Dermis microvascular lymphatic vessel endothelial cell (primary cell): ENCODE data around the gene ARMC2. TPM values are rescaled to one million over a fixed set of nuclear protein-coding genes. Genes with fewer than 3 reads are reported as not detected.
"Not testable (repeated sequence)": the region's sequence is repeated elsewhere in the genome, so short reads cannot be mapped to it uniquely, and the experiment has no call there.

Experiments
- DNase-seq, 2 donors: peaks; one replicate each; pipeline versions ENCODE4 v3.0.0 to v3.0.0-alpha.2; 2010; ENCODE audit warnings: low read depth in 2 of 2
- total RNA-seq: library from RNA; depleted of rRNA; stranded (reverse); fragments of >200 nt; gene quantifications from 2 replicates; pipeline ENCODE4 v1.2.1, GENCODE V29; 2014

The ARMC2 gene, protein sequence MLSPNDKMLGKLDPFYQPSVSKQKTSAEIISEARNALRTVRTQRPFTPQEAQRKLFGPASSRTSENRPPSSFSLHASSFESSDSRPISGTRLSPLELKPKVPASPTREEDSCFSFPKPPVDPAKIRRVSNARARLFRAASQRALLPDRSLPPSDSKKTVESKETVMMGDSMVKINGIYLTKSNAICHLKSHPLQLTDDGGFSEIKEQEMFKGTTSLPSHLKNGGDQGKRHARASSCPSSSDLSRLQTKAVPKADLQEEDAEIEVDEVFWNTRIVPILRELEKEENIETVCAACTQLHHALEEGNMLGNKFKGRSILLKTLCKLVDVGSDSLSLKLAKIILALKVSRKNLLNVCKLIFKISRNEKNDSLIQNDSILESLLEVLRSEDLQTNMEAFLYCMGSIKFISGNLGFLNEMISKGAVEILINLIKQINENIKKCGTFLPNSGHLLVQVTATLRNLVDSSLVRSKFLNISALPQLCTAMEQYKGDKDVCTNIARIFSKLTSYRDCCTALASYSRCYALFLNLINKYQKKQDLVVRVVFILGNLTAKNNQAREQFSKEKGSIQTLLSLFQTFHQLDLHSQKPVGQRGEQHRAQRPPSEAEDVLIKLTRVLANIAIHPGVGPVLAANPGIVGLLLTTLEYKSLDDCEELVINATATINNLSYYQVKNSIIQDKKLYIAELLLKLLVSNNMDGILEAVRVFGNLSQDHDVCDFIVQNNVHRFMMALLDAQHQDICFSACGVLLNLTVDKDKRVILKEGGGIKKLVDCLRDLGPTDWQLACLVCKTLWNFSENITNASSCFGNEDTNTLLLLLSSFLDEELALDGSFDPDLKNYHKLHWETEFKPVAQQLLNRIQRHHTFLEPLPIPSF
- 0.51 and 0.64 TPM in 2 replicates for total RNA-seq

DNA sequence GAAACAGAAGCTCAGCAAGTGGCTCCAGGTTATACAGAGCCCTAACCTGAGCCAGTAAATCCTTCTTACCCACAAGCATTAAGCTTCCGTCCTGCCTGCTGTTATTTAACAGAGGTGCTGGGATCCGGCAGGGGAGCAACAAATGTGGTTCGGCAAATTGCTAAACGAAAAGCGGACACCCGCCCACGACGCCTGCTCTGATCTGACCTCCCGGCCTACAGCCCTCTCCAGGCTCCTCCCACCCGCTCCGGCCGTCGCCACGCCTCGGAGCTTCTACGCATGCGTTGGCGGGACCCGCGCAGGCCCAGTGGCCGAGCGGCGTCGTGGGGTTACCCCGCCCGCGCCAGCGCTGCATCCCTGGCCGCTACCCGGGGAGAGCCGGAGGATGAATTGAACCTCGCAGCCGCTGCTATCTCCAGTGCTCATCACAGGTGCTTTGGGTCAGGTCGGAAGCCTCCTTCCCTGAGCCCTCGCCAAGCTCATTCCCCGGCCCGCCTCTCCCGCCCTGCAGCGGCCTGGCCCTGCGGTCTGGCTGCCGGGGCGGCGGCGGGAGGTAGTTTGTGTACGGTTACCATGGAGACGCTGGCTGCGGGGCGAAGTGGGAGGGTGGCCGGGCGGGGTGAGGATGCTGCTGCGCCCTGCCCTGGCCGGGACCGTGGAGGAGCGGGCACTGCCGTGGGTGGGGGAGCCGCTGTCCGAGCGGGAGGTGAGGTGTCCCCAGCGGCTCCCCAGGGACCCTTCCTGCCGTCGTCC, at the start of gene ARMC2:
ARMC2 (plus strand) TSS at position 307 of the 753 bp plus-strand sequence. CDS start 5,846 bp downstream, outside the sequence.
- peak; percentile 62 to 81 for DNase-seq

DNA sequence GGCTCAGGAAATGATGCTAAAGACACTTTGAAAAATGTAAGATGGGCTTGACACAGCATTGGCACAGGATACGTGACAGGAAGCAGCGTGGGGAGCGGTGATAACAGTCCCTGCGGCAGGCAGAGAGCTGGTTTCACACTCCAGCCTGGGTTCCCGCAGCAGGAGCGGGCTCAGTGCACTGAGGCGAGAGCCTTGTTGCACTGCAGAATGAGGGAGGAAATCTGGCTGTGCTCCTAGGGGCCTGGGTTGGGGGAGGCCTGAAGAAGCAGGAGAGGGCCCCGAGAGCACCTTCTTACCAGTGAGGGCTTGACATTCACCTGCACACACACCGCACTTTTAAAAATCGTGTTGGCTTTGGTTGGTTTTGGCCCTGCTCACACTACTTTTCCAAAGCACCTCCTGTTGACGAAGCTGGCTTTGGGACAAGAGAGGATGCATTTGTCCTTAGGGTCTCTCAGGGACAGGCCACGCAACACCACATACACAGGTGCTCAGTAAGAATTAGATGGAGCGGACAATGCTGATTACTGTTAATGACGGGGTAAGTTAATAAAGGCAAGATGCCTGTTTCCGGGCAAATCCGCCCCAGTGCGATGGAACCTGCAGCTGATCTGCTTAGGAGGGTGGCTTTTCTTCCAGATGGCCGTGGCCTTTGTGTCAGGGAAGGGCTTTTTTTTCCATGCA, 49.4 kb upstream of the ARMC2 start:
- peak; percentile 59 to 77 for DNase-seq

DNA sequence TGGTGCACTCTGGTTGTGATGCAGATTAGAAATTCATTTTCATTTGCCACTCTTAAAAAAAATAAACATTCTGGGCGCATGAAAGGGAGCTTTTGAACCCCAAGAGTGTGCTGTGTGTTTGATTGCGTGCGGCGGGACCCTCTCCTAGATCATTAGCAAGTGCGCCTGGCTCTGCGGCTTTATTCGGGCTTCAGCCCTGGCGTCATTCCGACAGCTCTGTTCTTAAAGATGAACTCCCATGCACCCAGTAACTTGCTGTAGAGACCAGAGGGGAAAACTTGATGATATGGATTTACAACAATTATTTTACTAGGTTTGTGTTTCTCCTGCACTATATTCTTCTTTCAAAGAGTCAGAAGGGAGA, 48.9 kb upstream of the ARMC2 start:
- no peak for DNase-seq

DNA sequence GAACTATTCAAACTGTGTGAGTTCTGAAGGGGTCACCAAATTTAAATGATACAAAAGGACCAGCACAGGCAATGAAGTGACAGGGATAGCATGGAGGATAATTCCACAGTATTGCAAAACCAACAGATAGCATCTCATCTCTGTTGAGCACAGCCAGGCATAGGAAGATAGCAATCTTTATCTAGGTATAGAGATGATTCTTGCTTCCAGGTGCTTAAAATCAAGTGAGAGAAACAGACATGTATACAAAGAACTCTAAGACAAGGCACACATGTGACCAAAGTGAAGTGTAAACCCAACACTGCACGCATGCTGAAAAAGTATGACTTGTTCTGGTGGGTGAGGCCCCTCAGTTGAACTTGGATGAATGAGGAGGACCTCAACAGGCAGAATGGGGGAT, 48.4 kb upstream of the ARMC2 start:
- DNase-seq, result no peak

DNA sequence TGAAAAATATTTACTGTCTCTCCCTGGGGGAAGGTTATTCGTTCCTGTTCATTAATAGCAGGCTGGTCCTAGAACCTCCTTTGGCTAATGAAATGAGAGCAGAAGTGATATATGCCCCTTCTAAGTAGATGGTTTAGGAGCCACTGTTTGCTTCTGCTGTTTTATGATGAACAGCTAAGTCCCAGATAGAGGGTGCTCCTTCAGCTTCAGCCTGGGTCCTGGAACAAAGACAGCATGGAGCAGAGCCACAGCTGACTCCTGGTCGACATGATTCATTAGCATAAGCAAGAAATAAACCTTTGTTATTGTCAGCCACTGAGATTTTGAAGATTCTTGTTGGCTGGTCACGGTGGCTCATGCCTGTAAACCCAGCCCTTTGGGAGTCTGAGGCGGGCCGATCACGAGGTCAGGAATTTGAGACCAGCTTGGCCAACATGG, 47.8 kb upstream of the ARMC2 start:
- DNase-seq, result no peak

DNA sequence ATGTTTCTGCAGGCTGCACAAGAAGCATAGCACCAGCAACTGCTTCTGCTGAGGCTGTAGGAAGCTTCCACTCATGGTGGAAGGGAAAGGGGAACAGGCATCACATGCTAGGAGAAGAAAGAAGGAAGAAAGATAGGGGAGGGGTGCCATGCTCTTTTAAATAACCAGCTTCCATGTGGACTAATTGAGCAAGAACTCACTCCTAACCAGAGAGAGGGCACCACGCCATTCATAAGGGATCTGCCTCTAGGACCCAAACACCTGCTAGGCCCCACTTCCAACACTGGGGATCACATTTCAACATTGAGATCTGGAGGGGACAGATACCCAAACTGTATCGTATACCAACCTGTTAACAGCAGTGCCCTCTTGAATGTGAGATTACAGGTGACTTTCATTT, 46.9 kb upstream of the ARMC2 start:
- DNase-seq, result no peak

DNA sequence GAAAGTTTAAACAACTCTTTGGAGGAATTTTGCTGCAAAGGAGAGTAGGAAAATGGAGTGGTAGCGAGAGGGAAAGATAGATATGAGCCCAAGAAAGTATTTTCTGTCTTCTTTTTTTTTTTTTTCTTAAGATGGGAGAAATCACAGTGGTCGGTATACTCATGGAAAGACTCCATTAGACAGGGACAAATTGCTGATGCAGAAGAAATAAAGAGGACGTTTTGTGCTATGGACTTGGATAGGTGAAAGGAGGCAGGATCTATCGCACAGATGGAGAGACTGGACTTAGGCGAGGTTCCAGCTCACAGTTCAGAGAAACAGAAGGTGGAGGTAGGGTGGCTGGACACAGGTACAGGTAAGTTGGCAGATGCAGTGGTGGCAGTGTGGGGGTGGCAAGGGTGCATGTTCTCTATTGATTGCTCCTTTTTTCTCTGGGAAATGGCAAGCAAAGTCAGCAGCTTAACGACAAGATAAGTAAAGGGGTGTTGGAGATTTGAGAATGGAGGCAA, 44.2 kb upstream of the ARMC2 start:
- DNase-seq, result no peak

DNA sequence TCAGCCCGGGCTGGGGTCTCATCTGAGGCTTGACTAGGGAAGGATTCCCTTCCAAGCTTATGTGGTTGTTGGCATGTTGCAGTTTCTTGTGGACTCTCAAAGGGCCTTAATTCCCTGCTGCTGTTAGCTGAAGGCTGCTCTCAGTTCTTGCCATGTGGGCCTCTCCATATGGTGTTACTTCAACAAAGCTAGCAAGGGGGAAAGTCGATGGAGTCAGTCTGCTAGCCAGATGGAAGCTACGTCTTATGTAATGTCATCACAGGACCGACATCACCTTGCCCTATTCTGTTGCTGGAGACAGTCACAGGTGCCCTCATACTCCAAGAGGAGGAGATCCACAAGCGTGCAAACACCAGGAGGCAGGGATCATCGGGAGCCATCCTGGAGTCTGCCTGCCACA, 43.3 kb upstream of the ARMC2 start:
- no peak for DNase-seq

DNA sequence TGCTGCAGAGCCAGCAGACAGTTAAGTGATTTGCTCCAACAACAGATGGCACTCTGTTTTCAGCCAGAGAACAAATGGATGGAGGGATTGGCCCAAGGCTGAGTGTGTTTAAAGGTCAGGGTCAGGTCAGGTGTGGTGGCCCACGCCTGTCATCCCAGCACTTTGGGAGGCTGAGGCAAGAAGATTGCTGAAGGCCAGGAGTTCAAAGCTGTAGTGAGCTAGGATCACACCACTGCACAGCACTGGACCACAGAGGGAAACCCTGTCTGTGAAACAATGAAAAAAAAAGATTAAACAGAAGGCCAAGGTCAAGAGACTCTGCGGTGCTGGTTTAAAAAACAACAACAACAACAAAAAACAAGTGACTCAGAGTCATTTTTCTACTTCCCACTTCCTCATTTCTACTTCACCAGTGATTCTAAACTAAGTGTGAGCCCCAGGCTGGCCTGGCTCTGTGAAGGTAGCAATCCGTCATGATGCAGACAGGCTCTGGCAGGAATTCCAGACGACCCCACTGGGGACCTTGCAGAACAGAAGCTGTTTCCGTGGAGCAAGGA, 42.5 kb upstream of the ARMC2 start:
- DNase-seq, result no peak

DNA sequence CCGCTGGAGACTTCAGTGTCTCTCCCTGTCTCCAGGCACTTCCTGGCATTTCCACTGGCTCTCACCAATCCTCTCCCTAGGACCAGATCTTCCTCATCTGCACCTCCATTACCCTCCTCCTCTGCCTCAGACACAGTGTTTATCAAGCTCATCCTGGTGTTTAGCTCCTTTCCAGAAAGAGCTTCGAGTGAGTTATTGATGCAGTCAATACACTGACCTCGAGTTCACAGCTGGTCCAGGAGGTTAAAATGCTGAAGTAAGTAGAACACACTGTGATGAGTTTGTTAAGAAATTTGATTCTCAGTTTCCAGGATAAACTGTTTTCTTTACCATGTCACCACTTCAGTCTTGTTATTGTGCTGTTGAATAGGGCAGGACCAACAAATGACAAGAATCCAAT, 42.1 kb upstream of the ARMC2 start:
- no peak for DNase-seq

DNA sequence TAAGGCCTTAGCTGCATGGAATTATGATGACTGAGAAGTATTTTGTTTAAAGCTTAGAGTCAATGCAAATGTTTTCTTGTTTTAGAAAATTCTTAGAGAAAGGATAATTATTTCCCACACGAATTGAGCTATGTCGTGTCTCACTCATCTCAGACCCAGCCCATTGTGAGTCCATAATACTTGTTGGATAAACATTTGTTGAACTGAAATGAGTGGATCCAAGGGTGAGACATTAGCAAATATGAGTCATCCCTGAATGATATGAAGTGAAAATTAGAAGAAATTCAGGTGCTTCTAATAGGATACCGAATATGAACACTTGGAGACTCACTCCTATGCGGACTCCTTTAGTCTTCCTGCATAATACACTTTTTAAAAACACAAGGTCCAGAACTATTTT, 41.6 kb upstream of the ARMC2 start:
- DNase-seq, result no peak

DNA sequence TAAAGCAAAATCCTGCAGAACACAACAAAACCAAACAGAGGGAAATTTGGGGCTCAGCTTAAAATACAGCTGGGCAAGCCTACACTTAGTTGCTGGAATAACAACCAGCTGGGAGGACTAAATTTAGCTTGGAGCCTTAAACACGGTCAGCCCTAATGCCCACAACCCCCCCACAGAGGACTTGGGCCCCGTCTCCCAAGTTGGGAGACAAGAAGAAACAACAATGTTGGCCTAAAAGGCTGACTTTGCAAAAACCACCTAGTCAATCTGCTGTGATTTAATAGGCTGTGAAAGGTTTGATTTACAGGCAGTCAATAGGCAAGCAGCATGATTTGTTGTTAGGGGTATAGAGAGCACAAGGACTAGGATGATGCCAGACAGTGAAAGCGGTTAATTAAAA, 40.3 kb upstream of the ARMC2 start:
- no peak for DNase-seq

DNA sequence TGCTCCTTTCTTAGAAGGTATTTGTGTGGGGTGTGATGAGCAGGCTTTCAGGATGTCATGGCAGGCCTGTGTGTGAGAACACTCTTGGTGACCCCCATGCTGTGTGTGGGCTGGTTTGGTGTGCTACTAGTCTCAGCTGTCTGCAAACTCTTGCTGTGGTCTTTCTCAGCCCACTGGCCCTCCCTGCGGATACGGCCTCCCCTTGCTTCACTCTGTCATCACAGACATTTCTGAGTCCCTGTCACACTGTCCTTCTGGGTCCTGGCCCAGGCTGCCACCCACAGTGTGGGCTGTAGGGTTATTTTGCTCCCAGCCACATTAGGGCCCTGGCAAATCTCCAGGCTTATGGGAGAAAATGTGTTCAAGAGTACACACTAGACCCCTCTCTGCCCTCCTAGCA, 39.0 kb upstream of the ARMC2 start:
- no peak for DNase-seq

DNA sequence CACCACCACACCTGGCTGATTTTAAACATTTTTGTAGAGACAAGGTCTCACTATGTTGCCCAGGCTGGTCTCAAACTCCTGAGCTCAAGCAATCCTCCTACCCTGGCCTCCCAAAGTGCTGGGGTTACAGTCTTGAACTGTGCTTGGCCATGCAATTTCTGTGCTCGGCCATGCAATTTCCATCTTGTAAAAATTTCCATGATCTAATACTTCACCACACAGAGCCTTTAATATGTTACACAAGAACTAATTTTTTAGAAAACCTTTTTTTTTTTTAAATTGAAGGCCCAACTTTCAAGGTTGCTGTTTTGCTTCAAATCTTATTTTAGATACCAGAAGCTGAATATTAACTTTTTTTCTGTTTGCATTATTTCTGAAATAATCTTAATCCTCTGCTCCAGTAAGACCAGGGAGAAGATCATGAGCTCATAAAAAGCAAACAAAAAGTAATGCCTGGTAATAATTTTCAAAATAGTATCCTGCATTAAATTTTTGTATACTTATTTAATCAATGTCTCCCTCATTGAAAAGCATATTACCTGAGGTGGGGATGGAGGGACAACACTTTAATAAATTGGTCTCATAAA, 38.1 kb upstream of the ARMC2 start:
- DNase-seq, result no peak

DNA sequence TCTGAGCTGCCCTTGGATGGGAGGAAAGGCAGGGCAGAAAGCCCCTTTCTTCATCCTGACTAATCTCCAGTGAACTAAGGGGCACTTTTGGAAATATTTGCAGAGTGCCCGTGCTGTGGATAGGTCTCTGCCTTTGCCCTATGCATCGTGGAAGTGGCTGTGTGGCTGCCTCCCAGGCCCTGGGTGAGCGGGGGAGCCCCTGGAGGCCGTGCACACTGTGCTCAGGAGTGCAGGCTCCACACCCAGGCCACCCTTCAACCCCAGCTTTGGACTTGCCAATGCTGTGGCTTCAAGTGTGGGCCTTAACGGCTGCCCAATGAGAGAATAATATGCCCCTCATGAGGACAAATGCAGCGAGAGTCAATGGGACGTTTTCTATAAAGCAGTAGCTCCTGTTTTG, 36.7 kb upstream of the ARMC2 start:
- DNase-seq, result no peak

DNA sequence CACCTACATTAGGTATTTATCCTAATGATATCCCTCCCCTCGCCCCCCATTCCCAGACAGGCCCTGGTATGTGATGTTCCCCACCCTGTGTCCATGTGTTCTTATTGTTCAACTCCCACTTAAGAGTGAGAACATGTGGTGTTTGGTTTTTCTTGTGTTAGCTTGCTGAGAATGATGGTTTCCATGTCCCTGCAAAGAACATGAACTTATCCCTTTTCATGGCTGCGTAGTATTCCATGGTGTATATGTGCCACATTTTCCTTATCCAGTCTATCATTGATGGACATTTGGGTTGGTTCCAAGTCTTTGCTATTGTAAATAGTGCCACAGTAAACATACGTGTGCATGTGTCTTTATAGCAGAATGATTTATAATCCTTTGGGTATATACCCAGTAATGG, 35.0 kb upstream of the ARMC2 start:
- DNase-seq, result not testable (repeated sequence)

DNA sequence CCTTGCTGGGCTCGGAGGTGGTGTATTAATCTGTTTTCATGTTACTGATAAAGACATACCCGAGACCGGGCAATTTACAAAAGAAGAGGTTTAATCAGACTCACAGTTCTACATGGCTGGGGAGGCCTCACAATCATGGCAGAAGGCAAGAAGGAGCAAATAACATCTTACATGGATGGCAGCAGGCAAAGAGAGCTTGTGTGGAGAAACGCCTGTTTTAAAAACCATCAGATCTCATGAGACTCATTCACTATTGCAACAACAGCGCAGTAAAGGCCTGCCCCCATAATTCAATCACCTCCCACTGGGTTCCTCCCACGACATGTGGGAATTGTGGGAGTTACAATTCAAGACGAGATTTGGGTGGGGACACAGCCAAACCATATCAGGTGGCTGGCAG, 30.9 kb upstream of the ARMC2 start:
- DNase-seq, result not testable (repeated sequence)

DNA sequence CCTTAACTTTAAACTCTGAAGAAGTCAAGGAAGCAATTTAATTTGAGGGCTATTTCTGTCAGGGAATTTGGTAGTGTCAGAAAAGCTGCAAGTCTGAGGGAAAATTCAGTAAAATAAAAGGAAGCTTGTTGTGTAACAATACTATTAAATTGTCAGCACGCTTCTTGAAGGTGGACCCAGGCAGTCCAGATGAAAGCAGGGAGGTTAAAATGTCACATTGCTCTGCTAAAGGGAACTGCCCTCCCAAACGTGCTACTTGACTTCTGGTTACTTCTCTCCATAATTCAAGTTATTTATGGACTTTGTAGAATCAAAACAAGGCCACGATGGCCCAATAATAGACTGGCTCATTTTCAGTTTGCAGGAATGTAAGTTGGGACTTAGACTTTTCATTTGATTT, 28.2 kb upstream of the ARMC2 start:
- DNase-seq, result no peak

DNA sequence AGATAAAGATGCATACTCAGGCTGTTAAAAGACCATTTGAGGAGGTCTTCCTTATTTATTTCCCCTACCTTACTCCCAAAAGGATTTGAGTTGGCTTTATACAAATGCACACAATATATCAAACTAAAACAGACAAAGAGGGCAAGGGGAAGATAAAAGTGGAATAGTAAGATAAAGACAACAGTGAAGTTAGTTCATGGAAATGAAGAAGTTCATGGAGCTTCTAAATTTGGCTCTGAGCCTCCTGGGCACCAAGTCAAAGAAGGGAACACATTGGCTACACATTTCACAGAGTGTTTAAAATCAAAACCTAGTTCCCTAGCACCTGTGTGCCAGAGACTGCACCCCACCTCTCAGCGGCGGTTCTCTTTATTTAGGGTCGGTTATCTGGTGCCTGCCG, 25.8 kb upstream of the ARMC2 start:
- no peak for DNase-seq

DNA sequence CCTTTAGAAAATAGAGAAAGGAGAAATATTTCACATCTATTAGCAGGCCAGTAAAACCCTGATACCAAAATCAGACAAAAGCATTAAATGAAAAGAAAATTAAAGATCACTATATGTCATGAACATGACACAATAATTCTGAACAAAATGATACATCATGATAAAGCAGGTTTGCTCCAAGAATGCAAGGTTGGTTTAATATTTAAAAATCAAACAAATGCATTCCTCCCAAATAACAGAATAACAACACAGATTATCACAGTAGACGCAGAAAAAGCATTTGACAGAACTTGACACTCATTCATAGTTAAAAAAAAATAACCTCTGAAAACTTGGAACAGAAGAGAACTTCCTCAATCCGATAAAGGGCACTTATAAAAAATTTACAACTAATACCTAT, 22.9 kb upstream of the ARMC2 start:
- DNase-seq, result no peak

DNA sequence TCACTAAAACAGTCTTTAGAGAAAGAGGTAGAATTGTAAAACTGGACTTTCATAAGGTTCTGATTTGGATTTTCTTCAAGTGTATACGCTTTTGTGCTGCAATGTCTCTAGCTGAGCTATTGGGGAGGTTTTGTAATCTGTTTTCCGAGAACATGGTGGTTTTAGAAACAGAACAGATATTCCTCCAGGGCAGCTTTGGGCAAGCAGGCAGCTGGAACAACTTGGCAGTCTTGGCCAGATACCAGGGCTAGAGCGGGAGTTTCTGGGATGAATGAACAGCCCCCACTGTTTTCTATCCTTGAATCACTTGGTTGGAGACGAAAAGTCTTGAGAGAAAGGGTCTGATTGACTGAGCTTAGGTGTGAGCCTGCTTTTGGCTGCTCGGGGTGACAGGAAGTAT, 17.1 kb upstream of the ARMC2 start:
- no peak for DNase-seq
